Endometrial microvascular endothelial cells (primary cell): Measurements from ENCODE around the gene RBBP7. TPM values are rescaled to one million over a fixed set of nuclear protein-coding genes. Genes with fewer than 3 reads are reported as not detected.

Experiments
- total RNA-seq: library from RNA; depleted of rRNA; stranded (reverse); fragments of >200 nt; gene quantifications from one replicate; pipeline ENCODE4 v1.2.3, GENCODE V29; 2015; ENCODE audit errors: inconsistent ontology term

Gene RBBP7
- total RNA-seq, 1 donor from 2014 or later: 168 TPM

Other genes with a start within 250 kb of the RBBP7 start
- not detected for gene S100G, start 220.2 kb downstream of the RBBP7 start, total RNA-seq
- 10.2 TPM for gene CTPS2, start 157.7 kb downstream of the RBBP7 start, total RNA-seq
- 27.2 TPM for gene SYAP1, start 150.8 kb downstream of the RBBP7 start, total RNA-seq
- gene TXLNG, start 83.9 kb downstream of the RBBP7 start, total RNA-seq: 14.9 TPM
- gene REPS2, start 76.3 kb upstream of the RBBP7 start, total RNA-seq: 1.9 TPM